Psoas muscle (tissue), 8 donors: ENCODE measurements around the gene PNCK. TPM values are rescaled to one million over a fixed set of nuclear protein-coding genes. Genes with fewer than 3 reads are reported as not detected.
A peak's percentile ranks its signal among the peaks of the same experiment; 100 is the strongest.

Experiments
- ATAC-seq, 4 donors: fragments of 200-7000 bp; cut with Tn5 transposase; one replicate each; pipeline ENCODE4 v1.9.1; 2020; ENCODE audit warnings: moderate library complexity in 3 of 4, mild to moderate bottlenecking in 2 of 4
- DNase-seq, 2 donors: peaks; one replicate each; pipeline ENCODE4 v3.0.0-alpha.2; 2020
- H3K27ac ChIP-seq: fragments of 200-600 bp; one replicate; pipeline ENCODE4 v1.8.0; 2022
- H3K27me3 ChIP-seq, 3 donors: fragments of 200-600 bp in 1 of 3; one replicate each; pipeline versions ENCODE4 v1.6.1 to v1.8.0; 2013 to 2022; ENCODE audit warnings: low read length in 2 of 3, mild to moderate bottlenecking in 2 of 3, moderate library complexity in 1 of 3; ENCODE audit not compliant: insufficient read depth in 3 of 3
- H3K36me3 ChIP-seq, 2 donors: fragments of 200-600 bp in 1 of 2; one replicate each; pipeline versions ENCODE4 v1.6.1 to v1.8.0; 2013 to 2022; ENCODE audit warnings: low read depth in 1 of 2, mild to moderate bottlenecking in 1 of 2, moderate library complexity in 1 of 2; ENCODE audit not compliant: insufficient read depth in 1 of 2
- H3K4me1 ChIP-seq: fragments of 200-600 bp; one replicate; pipeline ENCODE4 v1.8.0; 2022
- H3K4me3 ChIP-seq: fragments of 200-600 bp; one replicate; pipeline ENCODE4 v1.8.0; 2022; ENCODE audit warnings: mild to moderate bottlenecking
- H3K9me3 ChIP-seq: fragments of 200-600 bp; one replicate; pipeline ENCODE4 v1.8.0; 2022
- CTCF ChIP-seq: fragments of 200-600 bp; IDR thresholded peaks from one replicate; pipeline ENCODE4 v1.8.0; 2022; ENCODE audit warnings: antibody characterized with exemption
- WGBS, 3 donors: extraction: QIAGEN DNeasy Blood & Tissue Kit; methylation state at CpG; one replicate each; pipeline versions ENCODE4 v1.1.6 to v1.1.7; 2013; 5-methylcytosine and 5-hydroxymethylcytosine counted together
- intact Hi-C, 2 donors: fragments of 100-400 bp; cut with DNase I; formaldehyde crosslinking; loops; one replicate each; pipeline versions ENCODE4 v1.11.0 to v1.14.2; 2022
- polyA plus RNA-seq, 3 donors: library from polyadenylated mRNA; stranded (reverse); fragments of 200-250 nt; gene quantifications; one replicate each; pipeline ENCODE4 v1.2.3, GENCODE V29; 2013
- total RNA-seq, 4 donors: library from RNA; stranded (reverse); fragmentation: NEBNext Ultra II Directional in 2 of 4; extraction: Animal tissue kit (Norgen Biotek cat#: 25700) in 2 of 4; gene quantifications; one replicate each; pipeline versions ENCODE4 v1.2.1 to v1.2.4, GENCODE V29; 2021 to 2023
- donor health status: healthy with polysubstance abuse.
- donor health status: DM: no; HTN: no; CAD: no; lungs with moderate emphysema.
- donor health status: Bipolar disorder and iron deficiency.
- donor health status: healthy.
- donor health status: DM: yes; HTN: yes; CAD: no.
- donor health status: DM: no; HTN: no; CAD: no.
- donor health status: DM: no; HTN: no; CAD: no.
- donor health status: DM: yes; HTN: yes; CAD: no.

Gene PNCK
- total and polyA plus RNA-seq, 7 donors, result 0.21 to 1.9 (median 0.92) TPM

GRCh38 chrX:153670748-153671588, 2.6 kb downstream of the PNCK start:
- 89 to 94% (median 93%) methylated on average over 19 to 23 of the region's 23 CpGs for WGBS, 3 donors
- ATAC-seq, result no peak
- H3K27ac ChIP-seq, result no peak overlapping the region
- no peak for TF ChIP-seq CTCF
- intact Hi-C loops, result no loop called here
- no peaks in the 10 kb centered on the region for H3K36me3 ChIP-seq
- H3K4me1 ChIP-seq, result no peaks in the 10 kb centered on the region
- H3K9me3 ChIP-seq, result no peaks in the 10 kb centered on the region
- no peak overlapping the region for H3K4me3 ChIP-seq
- peaks cover 0 to 25% (median 3%) of the 10 kb centered on the region in 3 donors for H3K27me3 ChIP-seq
- no peak for DNase-seq

- Histone ChIP-seq H3K4me1 (no peaks in the 10 kb centered on the region), H3K27ac (no peak overlapping the region), H3K36me3 (no peaks in the 10 kb centered on the region), H3K27me3 (peaks cover 0 to 19% (median 3%) of the 10 kb centered on the region in 3 donors), H3K9me3 (no peaks in the 10 kb centered on the region), H3K4me3 (no peak overlapping the region)
- TF ChIP-seq CTCF, result no peak
- ATAC-seq, result no peak
- 82 to 93% (median 83%) methylated on average over 8 to 23 of the region's 23 CpGs for WGBS, 3 donors
- DNase-seq, result no peak
- intact Hi-C loops, result loop anchor here (5.0 to 10.0 kb wide), 5 partner anchors 58 to 725 kb away; no protein-coding TSS in a partner anchor
Observed at GRCh38 chrX:153669901-153670731, 3.5 kb downstream of the PNCK start.

GRCh38 chrX:153669174-153669890, 4.3 kb downstream of the PNCK start:
- no peak overlapping the region for H3K27ac ChIP-seq
- intact Hi-C loops, result loop anchor here (5.0 to 10.0 kb wide), 5 partner anchors 57 to 725 kb away; no protein-coding TSS in a partner anchor

More at GRCh38 chrX:153669174-153669890, 4.3 kb downstream of the PNCK start:
- no peaks in the 10 kb centered on the region for H3K4me1 ChIP-seq
- H3K4me3 ChIP-seq, result no peak overlapping the region
- ATAC-seq (peak in 2 of 4 donors; percentile 33 to 62), DNase-seq (no peak)
- peak; percentile 66 for TF ChIP-seq CTCF
- no peaks in the 10 kb centered on the region for H3K36me3 ChIP-seq
- 60 to 72% (median 62%) methylated on average over 5 to 17 of the region's 17 CpGs for WGBS, 3 donors
- H3K9me3 ChIP-seq, result no peaks in the 10 kb centered on the region
- peaks cover 0 to 18% (median 3%) of the 10 kb centered on the region in 3 donors for H3K27me3 ChIP-seq
